Cerebellar cortex (tissue), 1 donor: ENCODE measurements around the gene KCND3.

Experiments used
- DNase-seq: peaks from one replicate; pipeline ENCODE4 v3.0.0-alpha.2; 2015; ENCODE audit warnings: low spot score

KCND3 gene

GRCh38 chr1:111988743-111989453 is 570 bp downstream of the KCND3 start:
- peak; percentile 57 for DNase-seq

- peak; percentile 44 for DNase-seq
Observed at GRCh38 chr1:111988377-111988742, 1.1 kb downstream of the KCND3 start.

- peak; percentile 76 for DNase-seq
Observed at GRCh38 chr1:111987502-111987901, 2.0 kb downstream of the KCND3 start.

- peak; percentile 61 for DNase-seq
Observed at GRCh38 chr1:111983500-111983899, 6.0 kb downstream of the KCND3 start.

- DNase-seq, result no peak
Observed at GRCh38 chr1:111982428-111982827, 7.0 kb downstream of the KCND3 start.

- DNase-seq, result no peak
Observed at GRCh38 chr1:111981871-111982270, 7.6 kb downstream of the KCND3 start.

GRCh38 chr1:111981090-111981489 is 8.4 kb downstream of the KCND3 start:
- no peak for DNase-seq

GRCh38 chr1:111980686-111981085 is 8.8 kb downstream of the KCND3 start:
- DNase-seq, result no peak

GRCh38 chr1:111978695-111979094 is 10.8 kb downstream of the KCND3 start:
- DNase-seq, result no peak

- DNase-seq, result no peak
Observed at GRCh38 chr1:111977378-111977777, 12.1 kb downstream of the KCND3 start.

GRCh38 chr1:111976842-111977241 is 12.6 kb downstream of the KCND3 start:
- no peak for DNase-seq

- DNase-seq, result no peak
Observed at GRCh38 chr1:111976332-111976731, 13.1 kb downstream of the KCND3 start.

- no peak for DNase-seq
Observed at GRCh38 chr1:111973150-111973790, 16.2 kb downstream of the KCND3 start.

GRCh38 chr1:111971396-111971795 is 18.1 kb downstream of the KCND3 start:
- peak; percentile 80 for DNase-seq

GRCh38 chr1:111968511-111968910 is 21.0 kb downstream of the KCND3 start:
- DNase-seq, result peak; percentile 86

GRCh38 chr1:111967886-111968285 is 21.6 kb downstream of the KCND3 start:
- no peak for DNase-seq

GRCh38 chr1:111967067-111967690 is 22.3 kb downstream of the KCND3 start:
- DNase-seq, result no peak

GRCh38 chr1:111965781-111966443 is 23.6 kb downstream of the KCND3 start:
- no peak for DNase-seq

- DNase-seq, result peak; percentile 94
Observed at GRCh38 chr1:111963985-111964738, 25.3 kb downstream of the KCND3 start.

- DNase-seq, result peak; percentile 96
Observed at GRCh38 chr1:111961773-111962565, 27.5 kb downstream of the KCND3 start.

GRCh38 chr1:111961016-111961415 is 28.5 kb downstream of the KCND3 start:
- DNase-seq, result peak; percentile 89
